KMS-11 (cell line): ENCODE measurements around the gene MEF2A.

Experiments used
- H2AFZ ChIP-seq: fragments of 200-600 bp; sonication (generic); 2 replicates; pipeline ENCODE4 v1.6.1; 2016; ENCODE audit warnings: antibody characterized with exemption, mixed run types, low read depth
- H3K27ac ChIP-seq: fragments of 200-600 bp; sonication (generic); 2 replicates; pipeline ENCODE4 v1.6.1; 2016; ENCODE audit warnings: mild to moderate bottlenecking, mixed run types
- H3K27me3 ChIP-seq: fragments of 200-600 bp; sonication (generic); 2 replicates; pipeline ENCODE4 v1.6.1; 2017; ENCODE audit warnings: mild to moderate bottlenecking, low read depth, mixed run types, moderate library complexity; ENCODE audit not compliant: insufficient read depth
- H3K36me3 ChIP-seq: fragments of 200-600 bp; sonication (generic); 2 replicates; pipeline ENCODE4 v1.6.1; 2017; ENCODE audit warnings: mild to moderate bottlenecking, mixed run types; ENCODE audit not compliant: insufficient read depth
- H3K4me1 ChIP-seq: fragments of 200-600 bp; sonication (generic); 2 replicates; pipeline ENCODE4 v1.6.1; 2016; ENCODE audit warnings: mild to moderate bottlenecking, low read depth, mixed run types; ENCODE audit not compliant: poor library complexity, severe bottlenecking
- H3K4me2 ChIP-seq: fragments of 200-600 bp; sonication (generic); 2 replicates; pipeline ENCODE4 v1.7.0; 2016; ENCODE audit warnings: mild to moderate bottlenecking, mixed run types
- H3K4me3 ChIP-seq: fragments of 200-600 bp; sonication (generic); IDR thresholded peaks from 2 replicates; pipeline ENCODE4 v1.6.1; 2017; ENCODE audit warnings: low read depth, low read length, mixed read lengths; ENCODE audit not compliant: insufficient read depth
- H3K79me2 ChIP-seq: fragments of 200-600 bp; sonication (generic); 2 replicates; pipeline ENCODE4 v1.6.1; 2016; ENCODE audit warnings: low read depth, mixed run types; ENCODE audit not compliant: insufficient read depth
- H3K9ac ChIP-seq: fragments of 200-600 bp; sonication (generic); 2 replicates; pipeline ENCODE4 v1.6.1; 2016; ENCODE audit warnings: mild to moderate bottlenecking, mixed run types
- H4K20me1 ChIP-seq: fragments of 200-600 bp; sonication (generic); 2 replicates; pipeline ENCODE4 v1.6.1; 2016; ENCODE audit warnings: mild to moderate bottlenecking, mixed run types; ENCODE audit not compliant: insufficient read depth
- CTCF ChIP-seq: fragments of 200-600 bp; sonication (generic); conservative IDR thresholded peaks from 2 replicates; pipeline ENCODE4 v1.6.1; 2017; ENCODE audit warnings: low read depth, mild to moderate bottlenecking, antibody characterized with exemption, low read length, moderate library complexity, mixed read lengths

The MEF2A gene

GRCh38 chr15:99578809-99579208 lies 13.0 kb downstream of the MEF2A start:
- Histone ChIP-seq H3K79me2 (peaks cover 75% of the 10 kb centered on the region), H3K36me3 (no peaks in the 10 kb centered on the region), H3K4me1 (peaks cover 33% of the 10 kb centered on the region), H3K27ac (no peak overlapping the region), H4K20me1 (no peaks in the 10 kb centered on the region; the same call in 1 of the 2 replicates), H3K4me3 (no peak overlapping the region), H3K27me3 (no peaks in the 10 kb centered on the region), H3K4me2 (peak overlapping the region; percentile 40), H2AFZ (no peak overlapping the region), H3K9ac (no peak overlapping the region)
- TF ChIP-seq CTCF = no peak

- no peak overlapping the region for H3K4me3 ChIP-seq
- no peak overlapping the region for H3K9ac ChIP-seq
- H3K36me3 ChIP-seq = no peaks in the 10 kb centered on the region
- no peak overlapping the region for H3K27ac ChIP-seq
- H3K4me2 ChIP-seq = no peak overlapping the region
- no peaks in the 10 kb centered on the region for H3K27me3 ChIP-seq
- no peak overlapping the region for H2AFZ ChIP-seq
- TF ChIP-seq CTCF = no peak
- no peaks in the 10 kb centered on the region; the same call in 1 of the 2 replicates for H4K20me1 ChIP-seq
- H3K4me1 ChIP-seq = peaks cover 33% of the 10 kb centered on the region
- H3K79me2 ChIP-seq = peaks cover 62% of the 10 kb centered on the region
Observed at GRCh38 chr15:99580076-99580475, 14.3 kb downstream of the MEF2A start.

GRCh38 chr15:99582508-99582960 lies 16.8 kb downstream of the MEF2A start:
- Histone ChIP-seq H3K79me2 (peaks cover 51% of the 10 kb centered on the region), H4K20me1 (no peaks in the 10 kb centered on the region; the same call in 1 of the 2 replicates), H3K9ac (no peak overlapping the region), H3K4me1 (peaks cover 29% of the 10 kb centered on the region), H3K27ac (no peak overlapping the region), H3K36me3 (no peaks in the 10 kb centered on the region), H3K27me3 (no peaks in the 10 kb centered on the region), H2AFZ (no peak overlapping the region), H3K4me3 (no peak overlapping the region), H3K4me2 (no peak overlapping the region)
- TF ChIP-seq CTCF = no peak

GRCh38 chr15:99584081-99584600 lies 18.4 kb downstream of the MEF2A start:
- Histone ChIP-seq H3K79me2 (peaks cover 55% of the 10 kb centered on the region), H3K36me3 (no peaks in the 10 kb centered on the region), H2AFZ (no peak overlapping the region), H3K9ac (no peak overlapping the region), H3K4me1 (peaks cover 14% of the 10 kb centered on the region), H4K20me1 (no peaks in the 10 kb centered on the region; the same call in 1 of the 2 replicates), H3K27me3 (no peaks in the 10 kb centered on the region), H3K4me2 (no peak overlapping the region), H3K27ac (no peak overlapping the region), H3K4me3 (no peak overlapping the region)
- TF ChIP-seq CTCF = no peak
